GM19043 (cell line): Measurements from ENCODE around the gene KERA.

ENCODE experiments used
- ATAC-seq: cut with Tn5 transposase; IDR thresholded peaks from one replicate; pipeline ENCODE4 v1.9.1; 2021; ENCODE audit warnings: low read depth; ENCODE audit not compliant: unreplicated experiment

KERA gene

GRCh38 chr12:91017511-91018263 lies 40.1 kb downstream of the KERA start:
- no peak for ATAC-seq

- ATAC-seq: no peak
Measured at GRCh38 chr12:91017043-91017442, 40.8 kb downstream of the KERA start.

GRCh38 chr12:91009319-91009950 lies 48.4 kb downstream of the KERA start:
- ATAC-seq: peak; percentile 92

GRCh38 chr12:91007531-91008290 lies 50.1 kb downstream of the KERA start:
- ATAC-seq: peak; percentile 62

GRCh38 chr12:91004872-91005271 lies 53.0 kb downstream of the KERA start, which contains the start of gene EPYC:
TSS of gene EPYC (minus strand) at chr12:91004972. CDS start at chr12:91002565, 2,407 bp downstream.
- ATAC-seq: no peak

- ATAC-seq: no peak
Measured at GRCh38 chr12:91003737-91004136, 54.1 kb downstream of the KERA start.

- ATAC-seq: no peak
Measured at GRCh38 chr12:91001306-91001705, 56.5 kb downstream of the KERA start.
